Suprapubic skin (tissue), 4 donors: ENCODE measurements around the gene PDE4D. TPM values are rescaled to one million over a fixed set of nuclear protein-coding genes. Genes with fewer than 3 reads are reported as not detected.

ENCODE experiments used
- DNase-seq, 2 donors: peaks; one replicate each; pipeline ENCODE4 v3.0.0-alpha.2; 2019; ENCODE audit warnings: low spot score in 2 of 2
- H3K27ac ChIP-seq: fragments of 200-600 bp; sonication (generic); one replicate; pipeline ENCODE4 v1.5.1; 2019
- H3K27me3 ChIP-seq: fragments of 200-600 bp; sonication (generic); one replicate; pipeline ENCODE4 v1.5.1; 2019
- H3K36me3 ChIP-seq: fragments of 200-600 bp; sonication (generic); one replicate; pipeline ENCODE4 v1.5.1; 2019
- H3K4me1 ChIP-seq: fragments of 200-600 bp; sonication (generic); one replicate; pipeline ENCODE4 v1.5.1; 2019
- H3K4me3 ChIP-seq: fragments of 200-600 bp; sonication (generic); one replicate; pipeline ENCODE4 v1.5.1; 2019; ENCODE audit warnings: mild to moderate bottlenecking
- H3K9me3 ChIP-seq: fragments of 200-600 bp; sonication (generic); one replicate; pipeline ENCODE4 v1.5.1; 2019
- EP300 ChIP-seq: sonication (generic); formaldehyde crosslinking; IDR thresholded peaks from one replicate; pipeline ENCODE4 v1.6.1; 2017; ENCODE audit warnings: antibody characterized with exemption
- POLR2A ChIP-seq, 2 donors: fragments of 450-650 bp; IDR thresholded peaks; one replicate each; pipeline ENCODE4 v1.6.1; 2017; ENCODE audit warnings: antibody characterized with exemption in 2 of 2, mild to moderate bottlenecking in 2 of 2, moderate library complexity in 2 of 2
- POLR2AphosphoS5 ChIP-seq, 3 donors: sonication (generic); formaldehyde crosslinking; IDR thresholded peaks; one replicate each; pipeline ENCODE4 v1.6.1; 2017; ENCODE audit warnings: antibody characterized with exemption in 3 of 3
- WGBS: methylation state at CpG from one replicate; pipeline ENCODE4 v1.1.5; 2018; 5-methylcytosine and 5-hydroxymethylcytosine counted together
- total RNA-seq, 4 donors: library from RNA; depleted of rRNA; stranded (reverse); fragments of >200 nt; gene quantifications; one replicate each; pipeline ENCODE4 v1.1.0, GENCODE V29; 2016
- TF ChIP-seq, protein P1 (sequence below), 2 donors: fragments of 200-600 bp in 1 of 2; fragments of 450-650 bp in 1 of 2; sonication (generic) in 1 of 2; IDR thresholded peaks; one replicate each; pipeline ENCODE4 v1.5.1; 2016 to 2019; ENCODE audit warnings: antibody characterized with exemption in 2 of 2, mild to moderate bottlenecking in 1 of 2, moderate library complexity in 1 of 2

PDE4D gene
- total RNA-seq, 4 donors from 2014 or later, result 26.8 to 57.2 (median 29.9) TPM

DNA sequence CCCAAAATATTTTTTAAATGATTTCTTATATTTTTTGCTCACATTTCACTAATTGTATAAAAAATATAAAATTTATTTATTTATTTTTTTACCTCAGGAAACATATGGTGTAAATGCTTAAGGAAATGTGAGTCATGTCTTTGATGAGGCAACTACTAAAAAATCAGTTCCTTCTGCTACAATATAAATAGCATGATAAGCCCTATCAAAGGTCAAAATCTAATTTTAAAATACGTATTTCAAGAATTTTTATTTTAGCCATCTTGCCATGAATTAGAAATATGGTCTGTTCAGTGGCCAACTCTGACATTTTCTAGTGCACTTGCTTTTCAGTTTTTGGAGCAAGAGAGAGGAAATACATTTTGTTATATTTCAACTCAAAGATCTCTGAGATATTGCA is 50.5 kb downstream of the PDE4D start:
- WGBS, result 41% methylated on average over 1 of the region's 1 CpG

DNA sequence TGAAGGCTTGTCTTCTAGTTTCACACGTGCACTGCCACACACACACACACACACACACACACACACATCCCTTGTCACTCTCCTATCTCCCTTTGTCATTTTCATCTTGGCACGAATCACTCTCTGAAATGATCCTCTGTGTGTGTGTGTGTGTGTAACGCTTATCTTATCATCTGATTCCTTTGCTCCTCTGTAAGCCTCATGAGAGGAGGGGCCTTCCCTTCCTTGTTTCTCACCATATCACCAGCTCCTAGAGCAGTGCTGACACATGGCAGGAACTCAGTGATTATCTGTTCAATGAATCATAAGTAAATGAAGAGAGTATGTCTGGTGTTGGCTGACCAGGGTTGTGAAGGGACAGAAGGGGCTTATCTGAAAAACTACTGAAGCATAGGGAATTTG is 53.3 kb downstream of the PDE4D start:
- Histone ChIP-seq H3K27ac (no peak overlapping the region), H3K27me3 (no peaks in the 10 kb centered on the region), H3K4me3 (no peak overlapping the region), H3K9me3 (no peaks in the 10 kb centered on the region), H3K4me1 (no peaks in the 10 kb centered on the region), H3K36me3 (no peaks in the 10 kb centered on the region)
- WGBS, result 36% methylated on average over 3 of the region's 3 CpGs
- no peak for DNase-seq
- TF ChIP-seq EP300, result no peak
- no peak for TF ChIP-seq POLR2A (IDR thresholded peaks at IDR 0.05)
- TF ChIP-seq, protein P1, sequence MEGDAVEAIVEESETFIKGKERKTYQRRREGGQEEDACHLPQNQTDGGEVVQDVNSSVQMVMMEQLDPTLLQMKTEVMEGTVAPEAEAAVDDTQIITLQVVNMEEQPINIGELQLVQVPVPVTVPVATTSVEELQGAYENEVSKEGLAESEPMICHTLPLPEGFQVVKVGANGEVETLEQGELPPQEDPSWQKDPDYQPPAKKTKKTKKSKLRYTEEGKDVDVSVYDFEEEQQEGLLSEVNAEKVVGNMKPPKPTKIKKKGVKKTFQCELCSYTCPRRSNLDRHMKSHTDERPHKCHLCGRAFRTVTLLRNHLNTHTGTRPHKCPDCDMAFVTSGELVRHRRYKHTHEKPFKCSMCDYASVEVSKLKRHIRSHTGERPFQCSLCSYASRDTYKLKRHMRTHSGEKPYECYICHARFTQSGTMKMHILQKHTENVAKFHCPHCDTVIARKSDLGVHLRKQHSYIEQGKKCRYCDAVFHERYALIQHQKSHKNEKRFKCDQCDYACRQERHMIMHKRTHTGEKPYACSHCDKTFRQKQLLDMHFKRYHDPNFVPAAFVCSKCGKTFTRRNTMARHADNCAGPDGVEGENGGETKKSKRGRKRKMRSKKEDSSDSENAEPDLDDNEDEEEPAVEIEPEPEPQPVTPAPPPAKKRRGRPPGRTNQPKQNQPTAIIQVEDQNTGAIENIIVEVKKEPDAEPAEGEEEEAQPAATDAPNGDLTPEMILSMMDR (IDR thresholded peaks at IDR 0.05), result no peak
- TF ChIP-seq POLR2AphosphoS5 (IDR thresholded peaks at IDR 0.05), result no peak

More for the DNA sequence above, 50.5 kb downstream of the PDE4D start:
- Histone ChIP-seq H3K27ac (no peak overlapping the region), H3K4me3 (no peak overlapping the region), H3K4me1 (no peaks in the 10 kb centered on the region), H3K27me3 (no peaks in the 10 kb centered on the region), H3K9me3 (no peaks in the 10 kb centered on the region), H3K36me3 (no peaks in the 10 kb centered on the region)
- no peak for DNase-seq
- TF ChIP-seq, protein P1 (IDR thresholded peaks at IDR 0.05), result no peak
- TF ChIP-seq EP300, result no peak
- no peak for TF ChIP-seq POLR2A (IDR thresholded peaks at IDR 0.05)
- no peak for TF ChIP-seq POLR2AphosphoS5 (IDR thresholded peaks at IDR 0.05)

DNA sequence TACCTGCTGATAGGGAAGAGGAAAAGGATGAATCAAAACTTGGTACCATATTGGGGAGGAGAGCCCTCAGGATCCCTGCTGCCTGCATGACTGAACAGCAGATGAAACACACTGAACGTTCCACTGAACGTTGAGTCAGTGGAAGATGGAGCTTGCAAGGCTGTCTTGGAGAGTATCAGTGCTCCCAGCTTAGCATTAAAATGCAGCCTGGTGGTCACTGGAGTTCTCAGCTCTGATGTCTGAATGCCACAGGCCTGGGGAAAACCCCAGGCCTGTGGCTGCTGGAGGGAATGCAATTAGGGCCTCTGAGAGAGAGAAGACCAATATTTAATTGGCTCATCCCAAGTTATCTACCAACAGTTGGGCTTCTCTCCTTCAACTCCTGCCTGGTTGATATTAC is 54.5 kb downstream of the PDE4D start:
- DNase-seq, result no peak

DNA sequence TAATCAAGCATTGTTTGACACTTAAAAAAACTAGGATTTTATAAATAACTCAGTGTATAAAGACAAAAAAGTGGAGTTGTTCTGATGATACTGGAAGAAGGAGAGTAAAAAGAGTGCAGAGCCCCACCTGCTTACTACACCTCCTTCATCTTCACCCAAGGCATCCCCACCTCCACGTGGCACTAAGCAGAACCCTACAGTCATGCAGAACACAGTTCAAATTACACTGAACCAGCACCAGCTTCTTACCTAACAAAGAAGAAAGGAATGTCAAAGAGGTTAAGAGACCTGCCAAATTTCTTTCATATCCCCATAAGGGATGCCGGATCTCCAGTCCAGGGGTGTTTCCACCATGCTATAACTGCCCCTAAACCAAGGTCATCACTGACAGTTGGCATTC is 55.5 kb downstream of the PDE4D start:
- DNase-seq, result no peak
- Histone ChIP-seq H3K27me3 (peaks cover 6% of the 10 kb centered on the region), H3K4me3 (no peak overlapping the region), H3K9me3 (no peaks in the 10 kb centered on the region), H3K27ac (no peak overlapping the region), H3K4me1 (no peaks in the 10 kb centered on the region), H3K36me3 (no peaks in the 10 kb centered on the region)
- TF ChIP-seq, protein P1 (IDR thresholded peaks at IDR 0.05), result no peak
- TF ChIP-seq POLR2AphosphoS5 (IDR thresholded peaks at IDR 0.05), result no peak
- no peak for TF ChIP-seq EP300
- no peak for TF ChIP-seq POLR2A (IDR thresholded peaks at IDR 0.05)
- 68% methylated on average over 2 of the region's 2 CpGs for WGBS

More for the DNA sequence above, 54.5 kb downstream of the PDE4D start:
- Histone ChIP-seq H3K36me3 (no peaks in the 10 kb centered on the region), H3K27me3 (no peaks in the 10 kb centered on the region), H3K27ac (no peak overlapping the region), H3K4me1 (no peaks in the 10 kb centered on the region), H3K4me3 (no peak overlapping the region), H3K9me3 (no peaks in the 10 kb centered on the region)
- no peak for TF ChIP-seq POLR2A (IDR thresholded peaks at IDR 0.05)
- TF ChIP-seq EP300, result no peak
- TF ChIP-seq, protein P1 (IDR thresholded peaks at IDR 0.05), result no peak
- no peak for TF ChIP-seq POLR2AphosphoS5 (IDR thresholded peaks at IDR 0.05)
- 79% methylated on average over 2 of the region's 2 CpGs for WGBS

DNA sequence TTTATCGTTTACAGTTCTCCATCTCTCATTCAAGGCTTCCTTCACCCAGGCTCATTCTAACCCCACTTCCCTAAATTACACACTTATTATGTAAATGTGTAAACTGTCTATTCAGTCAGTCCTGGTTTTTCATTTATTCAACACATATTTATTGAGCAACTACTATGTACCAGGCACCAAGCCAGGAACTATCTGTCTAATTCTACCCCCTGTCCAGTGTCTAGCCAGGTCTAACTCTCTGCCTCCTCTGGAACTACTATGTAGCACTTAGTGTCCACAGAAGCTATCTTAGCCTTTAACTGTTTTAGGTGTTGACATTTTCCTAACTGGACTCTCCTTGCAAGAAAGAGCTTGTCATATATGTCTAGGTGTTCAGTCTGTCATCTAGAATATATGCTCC is 56.5 kb downstream of the PDE4D start:
- WGBS, result 72% methylated on average over 1 of the region's 1 CpG
- TF ChIP-seq POLR2A (IDR thresholded peaks at IDR 0.05) (no peak), POLR2AphosphoS5 (IDR thresholded peaks at IDR 0.05) (no peak), EP300 (no peak)
- TF ChIP-seq, protein P1 (IDR thresholded peaks at IDR 0.05), result no peak
- Histone ChIP-seq H3K27ac (no peak overlapping the region), H3K9me3 (no peaks in the 10 kb centered on the region), H3K27me3 (peaks cover 8% of the 10 kb centered on the region), H3K36me3 (no peaks in the 10 kb centered on the region), H3K4me3 (no peak overlapping the region), H3K4me1 (no peaks in the 10 kb centered on the region)
- no peak for DNase-seq
